SK-N-SH treated with all-trans-retinoic acid at 6 μM for 48 hours (cell line): Measurements from ENCODE around the gene C1QTNF12.

Experiments
- ATAC-seq: fragments of 200-7000 bp; cut with Tn5 transposase; 3 replicates; pipeline ENCODE4 v1.9.1; 2020; ENCODE audit warnings: mild to moderate bottlenecking, moderate library complexity
- ARNTL ChIP-seq: fragments of 450-650 bp; formaldehyde crosslinking; IDR thresholded peaks from 2 replicates; pipeline ENCODE4 v1.5.0; 2020; ENCODE audit warnings: low read depth, mild to moderate bottlenecking, moderate library complexity, borderline replicate concordance
- BACH2 ChIP-seq: fragments of 250-450 bp; sonication (Bioruptor Pico); IDR thresholded peaks from 2 replicates; pipeline ENCODE4 v1.9.0; 2021; ENCODE audit warnings: mild to moderate bottlenecking, borderline replicate concordance
- CSDC2 ChIP-seq: fragments of 250-450 bp; sonication (Bioruptor Pico); IDR thresholded peaks from 2 replicates; pipeline ENCODE4 v1.5.0; 2020; ENCODE audit warnings: mild to moderate bottlenecking, moderate library complexity
- ESRRG ChIP-seq: fragments of 250-450 bp; sonication (Bioruptor Pico); IDR thresholded peaks from 2 replicates; pipeline ENCODE4 v1.6.1; 2021; ENCODE audit warnings: mild to moderate bottlenecking
- GLIS3 ChIP-seq: fragments of 250-450 bp; sonication (Bioruptor Pico); IDR thresholded peaks from 2 replicates; pipeline ENCODE4 v1.5.0; 2020; ENCODE audit warnings: mild to moderate bottlenecking, moderate library complexity
- OSR1 ChIP-seq: fragments of 250-450 bp; sonication (Bioruptor Pico); IDR thresholded peaks from 2 replicates; pipeline ENCODE4 v1.8.0; 2022; ENCODE audit warnings: moderate library complexity, mild to moderate bottlenecking, inconsistent platforms
- PPARA ChIP-seq: fragments of 250-450 bp; sonication (Bioruptor Pico); IDR thresholded peaks from 2 replicates; pipeline ENCODE4 v1.5.0; 2020; ENCODE audit warnings: mild to moderate bottlenecking, borderline replicate concordance
- RARB ChIP-seq: fragments of 250-450 bp; sonication (Bioruptor Pico); IDR thresholded peaks from 2 replicates; pipeline ENCODE4 v1.8.0; 2021; ENCODE audit warnings: mild to moderate bottlenecking, moderate library complexity
- SNAI2 ChIP-seq: fragments of 250-450 bp; sonication (Bioruptor Pico); IDR thresholded peaks from 2 replicates; pipeline ENCODE4 v1.5.0; 2020; ENCODE audit warnings: mild to moderate bottlenecking, moderate library complexity
- TCF4 ChIP-seq: fragments of 250-450 bp; sonication (Bioruptor Pico); IDR thresholded peaks from 2 replicates; pipeline ENCODE4 v1.8.0; 2021; ENCODE audit warnings: mild to moderate bottlenecking, moderate library complexity, borderline replicate concordance
- TOX ChIP-seq: fragments of 250-450 bp; sonication (Bioruptor Pico); IDR thresholded peaks from 2 replicates; pipeline ENCODE4 v1.8.0; 2021; ENCODE audit warnings: mild to moderate bottlenecking, moderate library complexity, borderline replicate concordance
- ZC3H10 ChIP-seq: fragments of 250-450 bp; sonication (Bioruptor Pico); IDR thresholded peaks from 2 replicates; pipeline ENCODE4 v1.5.1; 2021; ENCODE audit warnings: mild to moderate bottlenecking, moderate library complexity
- ZFP3 ChIP-seq: fragments of 250-450 bp; sonication (Bioruptor Pico); IDR thresholded peaks from 2 replicates; pipeline ENCODE4 v1.5.0; 2020; ENCODE audit warnings: mild to moderate bottlenecking, moderate library complexity
- ZFP30 ChIP-seq: fragments of 450-650 bp; formaldehyde crosslinking; IDR thresholded peaks from 2 replicates; pipeline ENCODE4 v1.5.0; 2022; ENCODE audit warnings: mild to moderate bottlenecking, moderate library complexity
- ZNF565 ChIP-seq: fragments of 450-650 bp; formaldehyde crosslinking; conservative IDR thresholded peaks from 2 replicates; pipeline ENCODE4 v1.5.0; 2020; ENCODE audit warnings: low read depth, mild to moderate bottlenecking, moderate library complexity
- ZNF70 ChIP-seq: fragments of 450-650 bp; formaldehyde crosslinking; IDR thresholded peaks from 2 replicates; pipeline ENCODE4 v1.5.0; 2020; ENCODE audit warnings: mild to moderate bottlenecking, moderate library complexity
- ZNF8 ChIP-seq: fragments of 450-650 bp; formaldehyde crosslinking; IDR thresholded peaks from 2 replicates; pipeline ENCODE4 v1.5.0; 2020; ENCODE audit warnings: mild to moderate bottlenecking, moderate library complexity
- TF ChIP-seq, protein P1 (sequence below): fragments of 250-450 bp; sonication (Bioruptor Pico); IDR thresholded peaks from 2 replicates; pipeline ENCODE4 v1.8.0; 2021; ENCODE audit warnings: low read depth, mild to moderate bottlenecking, moderate library complexity, borderline replicate concordance
- TF ChIP-seq, protein P2 (sequence below): fragments of 250-450 bp; sonication (Bioruptor Pico); IDR thresholded peaks from 2 replicates; pipeline ENCODE4 v1.8.0; 2020; ENCODE audit warnings: mild to moderate bottlenecking, moderate library complexity, borderline replicate concordance
- TF ChIP-seq, protein P3 (sequence below): fragments of 250-450 bp; sonication (Bioruptor Pico); IDR thresholded peaks from 2 replicates; pipeline ENCODE4 v1.5.1; 2020; ENCODE audit warnings: low read depth, mild to moderate bottlenecking, moderate library complexity
- TF ChIP-seq, protein P4 (sequence below): fragments of 250-450 bp; sonication (Bioruptor Pico); IDR thresholded peaks from 2 replicates; pipeline ENCODE4 v1.5.1; 2021; ENCODE audit warnings: mild to moderate bottlenecking, moderate library complexity

C1QTNF12 gene

DNA sequence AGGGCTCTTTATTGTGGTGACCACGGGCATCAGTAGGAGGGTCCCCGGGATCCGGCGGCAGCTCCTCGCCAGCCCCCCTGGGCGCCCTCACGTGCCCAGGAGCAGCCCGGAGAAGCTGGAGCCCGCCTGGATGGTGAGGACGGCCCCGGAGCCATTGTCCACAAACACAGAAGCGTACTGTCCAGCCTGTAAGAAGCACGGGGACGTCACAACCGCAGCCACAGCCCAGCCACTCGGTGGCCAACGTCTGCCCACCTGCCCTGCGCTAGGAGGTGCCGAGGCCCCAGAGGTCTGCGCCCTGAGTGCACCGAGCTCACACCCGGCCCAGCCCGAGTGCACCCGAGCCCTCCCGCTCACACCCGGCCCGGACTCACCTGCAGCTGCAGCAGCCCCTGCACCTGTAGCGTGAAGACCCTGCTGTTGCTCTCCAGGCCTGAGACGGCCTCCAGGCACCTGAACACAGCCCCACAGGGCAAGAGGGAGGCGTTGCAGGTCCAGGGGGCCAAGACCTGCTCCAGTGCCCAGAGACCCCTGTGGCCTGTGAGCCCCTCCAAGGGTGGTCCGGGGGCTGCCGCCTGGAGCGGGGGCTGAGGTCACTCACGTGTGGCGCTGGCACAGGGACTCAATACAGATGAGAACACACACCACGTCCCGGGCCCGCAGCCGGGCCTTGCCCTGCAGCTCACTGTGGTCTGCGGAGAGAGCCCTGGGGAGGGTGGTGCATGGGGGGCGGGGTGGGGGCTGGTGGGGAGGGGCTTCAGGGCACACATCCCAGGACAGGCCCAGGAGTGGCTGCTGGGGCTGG is 3.9 kb downstream of the C1QTNF12 start:
- TF ChIP-seq ZC3H10 (CRISPR knock-in tag): no peak
- TF ChIP-seq OSR1 (CRISPR knock-in tag): no peak
- TF ChIP-seq TOX: no peak
- TF ChIP-seq, protein P1, sequence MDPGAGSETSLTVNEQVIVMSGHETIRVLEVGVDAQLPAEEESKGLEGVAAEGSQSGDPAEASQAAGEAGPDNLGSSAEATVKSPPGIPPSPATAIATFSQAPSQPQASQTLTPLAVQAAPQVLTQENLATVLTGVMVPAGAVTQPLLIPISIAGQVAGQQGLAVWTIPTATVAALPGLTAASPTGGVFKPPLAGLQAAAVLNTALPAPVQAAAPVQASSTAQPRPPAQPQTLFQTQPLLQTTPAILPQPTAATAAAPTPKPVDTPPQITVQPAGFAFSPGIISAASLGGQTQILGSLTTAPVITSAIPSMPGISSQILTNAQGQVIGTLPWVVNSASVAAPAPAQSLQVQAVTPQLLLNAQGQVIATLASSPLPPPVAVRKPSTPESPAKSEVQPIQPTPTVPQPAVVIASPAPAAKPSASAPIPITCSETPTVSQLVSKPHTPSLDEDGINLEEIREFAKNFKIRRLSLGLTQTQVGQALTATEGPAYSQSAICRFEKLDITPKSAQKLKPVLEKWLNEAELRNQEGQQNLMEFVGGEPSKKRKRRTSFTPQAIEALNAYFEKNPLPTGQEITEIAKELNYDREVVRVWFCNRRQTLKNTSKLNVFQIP (CRISPR knock-in tag): no peak
- no peak for TF ChIP-seq PPARA (CRISPR knock-in tag)
- TF ChIP-seq ZNF70 (CRISPR knock-in tag): no peak
- no peak for TF ChIP-seq RARB (CRISPR knock-in tag)
- TF ChIP-seq BACH2: no peak
- TF ChIP-seq TCF4 (CRISPR knock-in tag): no peak
- TF ChIP-seq ZFP3: no peak
- TF ChIP-seq, protein P2, sequence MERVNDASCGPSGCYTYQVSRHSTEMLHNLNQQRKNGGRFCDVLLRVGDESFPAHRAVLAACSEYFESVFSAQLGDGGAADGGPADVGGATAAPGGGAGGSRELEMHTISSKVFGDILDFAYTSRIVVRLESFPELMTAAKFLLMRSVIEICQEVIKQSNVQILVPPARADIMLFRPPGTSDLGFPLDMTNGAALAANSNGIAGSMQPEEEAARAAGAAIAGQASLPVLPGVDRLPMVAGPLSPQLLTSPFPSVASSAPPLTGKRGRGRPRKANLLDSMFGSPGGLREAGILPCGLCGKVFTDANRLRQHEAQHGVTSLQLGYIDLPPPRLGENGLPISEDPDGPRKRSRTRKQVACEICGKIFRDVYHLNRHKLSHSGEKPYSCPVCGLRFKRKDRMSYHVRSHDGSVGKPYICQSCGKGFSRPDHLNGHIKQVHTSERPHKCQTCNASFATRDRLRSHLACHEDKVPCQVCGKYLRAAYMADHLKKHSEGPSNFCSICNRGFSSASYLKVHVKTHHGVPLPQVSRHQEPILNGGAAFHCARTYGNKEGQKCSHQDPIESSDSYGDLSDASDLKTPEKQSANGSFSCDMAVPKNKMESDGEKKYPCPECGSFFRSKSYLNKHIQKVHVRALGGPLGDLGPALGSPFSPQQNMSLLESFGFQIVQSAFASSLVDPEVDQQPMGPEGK (CRISPR knock-in tag): no peak
- TF ChIP-seq CSDC2: no peak
- no peak for TF ChIP-seq GLIS3 (CRISPR knock-in tag)
- TF ChIP-seq, protein P3, sequence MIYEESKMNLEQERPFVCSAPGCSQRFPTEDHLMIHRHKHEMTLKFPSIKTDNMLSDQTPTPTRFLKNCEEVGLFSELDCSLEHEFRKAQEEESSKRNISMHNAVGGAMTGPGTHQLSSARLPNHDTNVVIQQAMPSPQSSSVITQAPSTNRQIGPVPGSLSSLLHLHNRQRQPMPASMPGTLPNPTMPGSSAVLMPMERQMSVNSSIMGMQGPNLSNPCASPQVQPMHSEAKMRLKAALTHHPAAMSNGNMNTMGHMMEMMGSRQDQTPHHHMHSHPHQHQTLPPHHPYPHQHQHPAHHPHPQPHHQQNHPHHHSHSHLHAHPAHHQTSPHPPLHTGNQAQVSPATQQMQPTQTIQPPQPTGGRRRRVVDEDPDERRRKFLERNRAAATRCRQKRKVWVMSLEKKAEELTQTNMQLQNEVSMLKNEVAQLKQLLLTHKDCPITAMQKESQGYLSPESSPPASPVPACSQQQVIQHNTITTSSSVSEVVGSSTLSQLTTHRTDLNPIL (CRISPR knock-in tag): no peak
- no peak for TF ChIP-seq ESRRG (CRISPR knock-in tag)
- no peak for TF ChIP-seq ZNF8 (CRISPR knock-in tag)
- TF ChIP-seq ZFP30 (CRISPR knock-in tag): no peak
- TF ChIP-seq, protein P4, sequence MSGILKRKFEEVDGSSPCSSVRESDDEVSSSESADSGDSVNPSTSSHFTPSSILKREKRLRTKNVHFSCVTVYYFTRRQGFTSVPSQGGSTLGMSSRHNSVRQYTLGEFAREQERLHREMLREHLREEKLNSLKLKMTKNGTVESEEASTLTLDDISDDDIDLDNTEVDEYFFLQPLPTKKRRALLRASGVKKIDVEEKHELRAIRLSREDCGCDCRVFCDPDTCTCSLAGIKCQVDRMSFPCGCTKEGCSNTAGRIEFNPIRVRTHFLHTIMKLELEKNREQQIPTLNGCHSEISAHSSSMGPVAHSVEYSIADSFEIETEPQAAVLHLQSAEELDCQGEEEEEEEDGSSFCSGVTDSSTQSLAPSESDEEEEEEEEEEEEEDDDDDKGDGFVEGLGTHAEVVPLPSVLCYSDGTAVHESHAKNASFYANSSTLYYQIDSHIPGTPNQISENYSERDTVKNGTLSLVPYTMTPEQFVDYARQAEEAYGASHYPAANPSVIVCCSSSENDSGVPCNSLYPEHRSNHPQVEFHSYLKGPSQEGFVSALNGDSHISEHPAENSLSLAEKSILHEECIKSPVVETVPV (CRISPR knock-in tag): no peak
- no peak for ATAC-seq

DNA sequence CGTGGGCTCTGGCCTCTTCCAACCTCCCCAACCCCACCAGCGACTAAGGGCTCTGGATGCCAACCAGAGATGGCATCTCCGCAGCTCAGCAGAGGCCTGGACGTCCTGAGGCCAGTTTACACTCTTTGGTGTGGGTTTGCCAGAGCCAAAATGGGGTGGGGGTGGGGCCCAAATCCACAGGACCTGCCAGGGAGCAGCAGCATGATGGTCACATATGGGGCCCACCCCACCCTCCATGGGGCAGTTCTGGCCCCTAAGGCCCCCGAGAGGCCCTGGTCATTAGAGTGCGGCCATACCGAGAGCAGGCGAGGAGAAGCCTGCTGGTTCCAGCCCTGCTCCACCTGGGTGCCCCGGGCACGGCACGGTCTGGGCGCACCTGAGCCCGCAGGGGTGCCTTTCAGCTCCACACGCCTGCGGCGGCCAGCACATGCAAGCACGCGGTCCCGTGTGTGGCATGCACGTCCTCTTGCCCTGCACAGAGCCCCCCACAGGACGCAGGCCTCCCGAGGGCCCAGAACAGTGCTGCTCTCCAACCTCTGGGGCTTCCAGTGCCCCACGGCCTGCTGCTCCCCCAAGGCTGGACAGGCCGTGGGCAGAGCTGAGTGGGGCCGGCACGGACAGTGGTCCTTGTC is 4.8 kb downstream of the C1QTNF12 start:
- ATAC-seq: no peak
- TF ChIP-seq ZFP3: no peak
- TF ChIP-seq, all 23 proteins: peak for 0

DNA sequence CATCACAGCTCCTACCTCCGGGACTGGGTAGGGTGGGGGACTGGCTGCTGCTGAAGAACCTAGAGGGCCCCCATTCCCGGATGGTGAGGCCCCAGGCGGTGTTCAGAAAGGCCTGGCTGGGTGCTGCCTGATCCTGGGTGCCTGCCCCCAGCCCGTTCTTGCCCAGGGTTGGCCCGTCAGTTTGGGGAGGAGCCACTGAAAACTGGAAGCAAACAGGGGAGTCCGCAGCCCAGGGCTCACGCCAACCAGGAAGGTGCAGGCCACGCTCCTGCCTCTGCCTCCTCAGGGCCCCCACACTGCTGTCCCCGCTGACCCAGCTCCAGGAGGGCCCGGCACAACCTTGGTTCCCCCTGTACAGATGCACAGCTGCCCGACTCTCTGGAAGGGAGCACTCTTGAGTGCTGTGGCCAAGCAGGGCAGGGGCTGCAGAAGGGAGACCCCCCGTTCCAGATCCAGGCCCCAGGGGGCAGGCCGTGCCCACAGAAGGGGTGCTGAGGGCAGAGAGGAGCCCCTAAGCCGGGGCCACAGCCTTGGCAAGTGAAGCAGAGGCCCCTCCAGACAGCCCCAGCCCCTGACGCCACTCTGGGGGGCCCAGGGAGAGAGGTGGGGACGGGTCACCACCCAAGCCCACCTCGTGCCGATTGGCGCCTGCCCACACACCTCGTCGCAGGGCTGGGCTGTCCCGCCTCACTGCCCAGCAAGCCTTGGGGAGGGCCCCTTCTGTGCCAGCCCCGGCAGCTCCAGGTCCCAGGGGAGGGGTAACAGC is 5.5 kb downstream of the C1QTNF12 start:
- no peak for ATAC-seq
- TF ChIP-seq RARB (CRISPR knock-in tag) (no peak), ZNF70 (CRISPR knock-in tag) (no peak), GLIS3 (CRISPR knock-in tag) (no peak), ZC3H10 (CRISPR knock-in tag) (no peak), SNAI2 (no peak), ESRRG (CRISPR knock-in tag) (no peak), PPARA (CRISPR knock-in tag) (no peak), ZNF565 (CRISPR knock-in tag) (no peak), BACH2 (no peak), OSR1 (CRISPR knock-in tag) (no peak), TOX (no peak), ARNTL (CRISPR knock-in tag) (no peak), ZFP3 (no peak)
- TF ChIP-seq, protein P2 (CRISPR knock-in tag): no peak
- TF ChIP-seq, protein P4 (CRISPR knock-in tag): no peak
- TF ChIP-seq, protein P3 (CRISPR knock-in tag): no peak
- TF ChIP-seq, all 23 proteins: peak for 0
